GM20000 (cell line): ENCODE measurements around the gene KDM3A.

Experiments used
- DNase-seq: peaks from one replicate; pipeline ENCODE4 v3.0.0; 2012; ENCODE audit warnings: low spot score
- CTCF ChIP-seq: IDR thresholded peaks from 2 replicates; pipeline ENCODE4 v1.5.1; 2012; ENCODE audit warnings: mild to moderate bottlenecking, control low read depth; ENCODE audit errors: extremely low read depth, missing control alignments

The KDM3A gene

DNA sequence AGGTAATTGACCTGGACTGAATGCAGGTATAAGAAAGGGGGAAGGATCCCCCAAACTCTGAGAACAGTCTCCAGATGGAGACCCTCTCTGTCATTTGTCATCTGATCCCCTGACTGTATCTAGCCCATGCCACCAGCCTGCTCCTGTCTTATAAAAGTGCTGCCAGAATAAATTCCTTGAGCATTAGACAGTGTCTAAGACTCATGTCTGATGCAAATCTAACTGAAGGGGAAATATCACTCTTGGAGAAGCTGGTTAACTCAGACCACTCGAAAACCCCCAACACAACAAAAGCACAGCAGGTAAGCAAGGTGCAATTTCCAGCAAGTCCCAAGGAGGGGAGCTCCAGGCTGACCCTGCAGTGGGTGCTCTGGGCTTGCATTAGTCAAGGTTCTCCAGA is 40.9 kb upstream of the KDM3A start:
- no peak for TF ChIP-seq CTCF
- no peak for DNase-seq

DNA sequence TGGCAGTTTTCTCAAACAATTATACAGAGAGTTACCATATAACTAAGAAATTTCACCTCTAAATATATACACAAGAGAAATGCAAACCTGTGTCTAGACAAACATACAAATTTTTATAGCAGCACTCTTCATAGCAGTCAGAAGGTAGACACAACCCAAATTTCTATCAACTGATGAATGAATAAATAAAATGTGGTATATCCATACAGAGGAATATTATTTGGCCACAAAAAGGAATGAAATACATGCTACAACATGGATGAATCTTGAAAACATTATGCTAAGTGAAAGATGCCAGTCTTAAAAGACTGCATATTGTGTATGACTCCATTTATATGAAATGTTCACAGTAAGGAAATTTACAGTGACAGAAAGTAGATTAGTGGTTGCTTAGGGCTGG is 30.6 kb upstream of the KDM3A start:
- DNase-seq = no peak
- TF ChIP-seq CTCF = no peak

DNA sequence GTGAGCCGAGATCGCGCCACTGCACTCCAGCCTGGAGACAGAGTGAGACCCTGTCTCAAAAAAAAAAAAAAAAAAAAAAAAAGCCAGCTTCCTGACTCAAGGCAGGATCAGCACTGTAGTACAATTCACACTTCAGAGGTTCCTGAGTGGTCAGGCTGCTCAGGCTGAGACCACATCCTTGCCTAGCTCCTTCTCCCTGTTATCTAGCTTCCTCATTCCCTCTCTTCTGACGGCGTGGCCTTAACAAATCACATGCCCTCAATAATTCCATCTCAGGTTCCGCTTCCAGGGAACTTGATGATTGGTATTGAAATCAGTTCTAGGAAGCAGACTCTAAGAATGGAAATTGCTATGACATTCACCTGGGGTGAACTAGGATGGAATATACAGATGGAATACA is 29.8 kb upstream of the KDM3A start:
- DNase-seq = no peak
- TF ChIP-seq CTCF = no peak

GRCh38 chr2:86412007-86412406 is 29.2 kb upstream of the KDM3A start:
- no peak for DNase-seq
- TF ChIP-seq CTCF = no peak

DNA sequence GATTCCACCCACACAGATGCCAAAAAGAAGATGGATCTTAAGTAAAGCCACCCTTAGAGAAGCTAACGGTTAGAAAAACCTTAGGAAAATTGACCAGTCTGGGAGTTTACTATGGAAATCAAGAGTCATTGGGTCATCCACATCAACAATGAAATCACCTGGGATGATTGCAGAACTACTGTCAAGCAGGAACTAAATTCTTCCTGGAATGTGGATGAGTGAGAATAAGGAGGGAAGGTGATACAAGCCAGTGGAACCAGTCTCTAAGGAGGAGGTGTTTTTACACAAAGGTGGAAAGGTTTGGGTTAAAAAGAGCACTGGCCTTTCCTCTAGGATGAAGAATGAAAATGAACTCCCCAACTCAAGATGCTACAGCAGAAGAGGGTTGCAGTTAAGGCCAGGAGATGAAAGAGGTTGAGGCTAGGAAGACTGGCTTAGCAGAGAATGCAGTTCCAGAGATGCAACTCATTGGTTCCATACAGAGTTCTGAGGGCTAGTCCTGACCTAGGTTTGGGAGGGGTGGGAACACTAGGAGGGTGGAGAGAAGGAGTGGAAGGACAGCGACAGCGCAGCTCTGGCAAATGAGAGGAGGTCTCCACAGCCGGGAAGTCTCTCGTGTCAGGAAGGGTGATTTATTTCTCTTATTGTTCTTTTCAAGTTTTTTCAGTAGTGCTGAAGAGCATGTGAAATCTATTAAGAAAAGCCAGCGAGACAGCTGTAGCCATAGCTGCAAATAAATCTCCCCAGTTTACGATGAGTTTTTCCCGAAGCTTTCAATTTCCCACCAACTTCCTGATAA is 27.7 kb upstream of the KDM3A start:
- no peak for DNase-seq
- TF ChIP-seq CTCF = no peak

- TF ChIP-seq CTCF = no peak
- no peak for DNase-seq
Observed at GRCh38 chr2:86414996-86415395, 26.2 kb upstream of the KDM3A start.

GRCh38 chr2:86416146-86416545 is 25.0 kb upstream of the KDM3A start:
- no peak for DNase-seq
- no peak for TF ChIP-seq CTCF
